Ovary (tissue), 3 donors: Measurements from ENCODE around the gene RGS16.

ENCODE experiments used
- POLR2A ChIP-seq: fragments of 450-650 bp; IDR thresholded peaks from one replicate; pipeline ENCODE4 v1.6.1; 2017; ENCODE audit warnings: antibody characterized with exemption, mild to moderate bottlenecking, moderate library complexity
- TF ChIP-seq, protein P1 (sequence below), 3 donors: fragments of 450-650 bp in 2 of 3; fragments of 200-600 bp in 1 of 3; IDR thresholded peaks; one replicate each; pipeline versions ENCODE4 v1.5.1 to v1.8.0; 2016 to 2022; ENCODE audit warnings: antibody characterized with exemption in 3 of 3, mild to moderate bottlenecking in 1 of 3
- donor health status: DM: no; HTN: no; CAD: no.

DNA sequence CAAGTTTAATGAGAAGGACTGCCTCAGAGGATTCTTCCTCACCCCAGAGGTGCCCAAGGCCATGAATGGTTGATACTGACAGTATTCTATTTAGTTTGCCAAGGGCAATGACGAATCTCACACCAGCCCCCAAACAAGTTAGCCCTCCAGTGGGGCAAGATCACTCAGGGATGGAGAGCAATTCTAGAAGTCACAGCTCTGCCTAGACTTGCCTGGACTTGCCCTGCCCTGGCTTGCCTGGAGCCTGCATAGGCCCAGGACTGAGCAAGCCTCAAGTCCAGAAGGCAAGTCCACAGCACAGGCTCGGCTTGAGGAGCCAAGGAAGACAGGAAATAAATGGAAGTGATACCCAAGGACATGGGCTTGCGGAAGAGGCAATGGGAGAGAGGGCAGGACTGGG, 39.5 kb upstream of the RGS16 start:
- TF ChIP-seq, protein P1, sequence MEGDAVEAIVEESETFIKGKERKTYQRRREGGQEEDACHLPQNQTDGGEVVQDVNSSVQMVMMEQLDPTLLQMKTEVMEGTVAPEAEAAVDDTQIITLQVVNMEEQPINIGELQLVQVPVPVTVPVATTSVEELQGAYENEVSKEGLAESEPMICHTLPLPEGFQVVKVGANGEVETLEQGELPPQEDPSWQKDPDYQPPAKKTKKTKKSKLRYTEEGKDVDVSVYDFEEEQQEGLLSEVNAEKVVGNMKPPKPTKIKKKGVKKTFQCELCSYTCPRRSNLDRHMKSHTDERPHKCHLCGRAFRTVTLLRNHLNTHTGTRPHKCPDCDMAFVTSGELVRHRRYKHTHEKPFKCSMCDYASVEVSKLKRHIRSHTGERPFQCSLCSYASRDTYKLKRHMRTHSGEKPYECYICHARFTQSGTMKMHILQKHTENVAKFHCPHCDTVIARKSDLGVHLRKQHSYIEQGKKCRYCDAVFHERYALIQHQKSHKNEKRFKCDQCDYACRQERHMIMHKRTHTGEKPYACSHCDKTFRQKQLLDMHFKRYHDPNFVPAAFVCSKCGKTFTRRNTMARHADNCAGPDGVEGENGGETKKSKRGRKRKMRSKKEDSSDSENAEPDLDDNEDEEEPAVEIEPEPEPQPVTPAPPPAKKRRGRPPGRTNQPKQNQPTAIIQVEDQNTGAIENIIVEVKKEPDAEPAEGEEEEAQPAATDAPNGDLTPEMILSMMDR (IDR thresholded peaks at IDR 0.05): no peak
- no peak for TF ChIP-seq POLR2A
